Measurements from ENCODE around the gene MRPL11. TPM values are rescaled to one million over a fixed set of nuclear protein-coding genes. Genes with fewer than 3 reads are reported as not detected.

The MRPL11 gene
- total and polyA plus RNA-seq, 5 donors from 2014 or later: 22.7 to 96.9 (median 81.3) TPM

DNA sequence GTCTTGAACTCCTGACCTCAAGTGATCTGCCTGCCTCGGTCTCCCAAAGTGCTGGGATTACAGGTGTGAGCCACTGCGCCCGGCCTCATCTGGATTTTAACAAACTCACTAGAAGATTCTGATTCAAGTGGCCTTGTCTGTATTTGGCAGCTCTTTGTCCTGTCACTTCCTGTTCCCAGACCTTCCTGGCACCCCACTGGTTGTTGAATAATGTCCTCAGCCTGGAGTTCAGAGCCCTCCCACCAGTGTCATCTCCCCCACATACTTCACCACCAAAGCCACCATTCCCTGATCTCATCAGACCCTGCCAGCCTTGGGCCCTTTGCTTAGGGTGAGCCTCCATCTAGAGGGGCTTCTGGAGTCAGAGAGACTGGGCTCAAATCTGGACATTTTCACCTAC lies 31.4 kb upstream of the MRPL11 start:
- Mint-ChIP-seq H3K4me3 (peak overlapping the region in 2 of 4 donors; percentile 47 to 82), H3K36me3 (peaks cover 8% of the 10 kb centered on the region), H3K4me1 (peaks cover 4 to 28% (median 18%) of the 10 kb centered on the region in 4 donors), H3K9me3 (no peaks in the 10 kb centered on the region), H3K27me3 (no peaks in the 10 kb centered on the region), H3K27ac (no peak overlapping the region)
- peaks cover 22% of the 10 kb centered on the region for H3K4me1 ChIP-seq (ENCODE audit: control insufficient read depth, insufficient read depth, low read length, poor library complexity, severe bottlenecking)
- peaks cover 5% of the 10 kb centered on the region for H3K36me3 ChIP-seq (ENCODE audit: control insufficient read depth, insufficient read depth, low read length)
- H3K4me3 ChIP-seq (ENCODE audit: low read depth, low read length): no peak overlapping the region
- DNase-seq (no peak), ATAC-seq (ENCODE audit: low read depth in 2 of 2) (no peak)
- H3K27ac ChIP-seq (ENCODE audit: insufficient read depth, low read length, poor library complexity, severe bottlenecking): no peak overlapping the region
- H3K27me3 ChIP-seq (ENCODE audit: control insufficient read depth, insufficient read depth, low read length): no peaks in the 10 kb centered on the region
- H3K9me3 ChIP-seq (ENCODE audit: control insufficient read depth in 2 of 2, low read length in 2 of 2): no peaks in the 10 kb centered on the region

GRCh38 chr11:66469441-66469840 lies 30.8 kb upstream of the MRPL11 start:
- Mint-ChIP-seq H3K27me3 (no peaks in the 10 kb centered on the region), H3K36me3 (peaks cover 8% of the 10 kb centered on the region), H3K27ac (no peak overlapping the region), H3K4me1 (peaks cover 4 to 28% (median 18%) of the 10 kb centered on the region in 4 donors), H3K9me3 (no peaks in the 10 kb centered on the region), H3K4me3 (peak overlapping the region in 1 of 4 donors; percentile 38)
- Histone ChIP-seq H3K36me3 (ENCODE audit: control insufficient read depth, insufficient read depth, low read length) (peaks cover 5% of the 10 kb centered on the region), H3K4me1 (ENCODE audit: control insufficient read depth, insufficient read depth, low read length, poor library complexity, severe bottlenecking) (peaks cover 22% of the 10 kb centered on the region), H3K9me3 (ENCODE audit: control insufficient read depth in 2 of 2, low read length in 2 of 2) (no peaks in the 10 kb centered on the region), H3K4me3 (ENCODE audit: low read depth, low read length) (no peak overlapping the region), H3K27ac (ENCODE audit: insufficient read depth, low read length, poor library complexity, severe bottlenecking) (no peak overlapping the region), H3K27me3 (ENCODE audit: control insufficient read depth, insufficient read depth, low read length) (no peaks in the 10 kb centered on the region)
- no peak for DNase-seq
- ATAC-seq (ENCODE audit: low read depth in 2 of 2): no peak

DNA sequence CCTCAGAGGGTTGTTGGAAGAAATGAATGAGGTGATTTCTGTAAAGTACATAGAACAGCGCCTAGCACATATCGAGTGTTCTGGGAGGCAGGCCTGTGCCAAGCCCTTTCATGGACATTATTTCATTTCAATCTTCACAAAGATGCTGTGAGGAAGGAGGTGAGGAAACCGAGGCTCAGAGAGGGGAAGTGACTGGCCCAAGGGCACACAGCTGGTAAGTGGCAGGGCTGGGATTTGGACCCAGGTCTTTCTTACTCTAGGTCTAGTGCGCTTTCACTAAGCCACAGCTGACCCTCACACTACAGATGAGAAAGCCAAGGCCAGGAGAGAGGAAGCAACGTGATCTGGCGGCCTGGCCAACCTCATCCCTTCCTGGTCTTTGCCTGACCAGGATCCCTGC lies 30.0 kb upstream of the MRPL11 start:
- peaks cover 4 to 28% (median 18%) of the 10 kb centered on the region in 4 donors for H3K4me1 Mint-ChIP-seq
- H3K4me3 Mint-ChIP-seq: peak overlapping the region; percentile 78 to 91 (median 87)
- H3K27ac Mint-ChIP-seq: peak overlapping the region in 1 of 3 donors; percentile 29
- Histone ChIP-seq H3K4me3 (ENCODE audit: low read depth, low read length) (no peak overlapping the region), H3K4me1 (ENCODE audit: control insufficient read depth, insufficient read depth, low read length, poor library complexity, severe bottlenecking) (peaks cover 22% of the 10 kb centered on the region), H3K27ac (ENCODE audit: insufficient read depth, low read length, poor library complexity, severe bottlenecking) (no peak overlapping the region), H3K9me3 (ENCODE audit: control insufficient read depth in 2 of 2, low read length in 2 of 2) (no peaks in the 10 kb centered on the region), H3K36me3 (ENCODE audit: control insufficient read depth, insufficient read depth, low read length) (peaks cover 5% of the 10 kb centered on the region), H3K27me3 (ENCODE audit: control insufficient read depth, insufficient read depth, low read length) (no peaks in the 10 kb centered on the region)
- ATAC-seq (ENCODE audit: low read depth in 2 of 2) (no peak), DNase-seq (no peak)
- no peaks in the 10 kb centered on the region for H3K27me3 Mint-ChIP-seq
- H3K9me3 Mint-ChIP-seq: peaks cover 0 to 1% (median 0%) of the 10 kb centered on the region in 7 donors
- peaks cover 4% of the 10 kb centered on the region for H3K36me3 Mint-ChIP-seq

DNA sequence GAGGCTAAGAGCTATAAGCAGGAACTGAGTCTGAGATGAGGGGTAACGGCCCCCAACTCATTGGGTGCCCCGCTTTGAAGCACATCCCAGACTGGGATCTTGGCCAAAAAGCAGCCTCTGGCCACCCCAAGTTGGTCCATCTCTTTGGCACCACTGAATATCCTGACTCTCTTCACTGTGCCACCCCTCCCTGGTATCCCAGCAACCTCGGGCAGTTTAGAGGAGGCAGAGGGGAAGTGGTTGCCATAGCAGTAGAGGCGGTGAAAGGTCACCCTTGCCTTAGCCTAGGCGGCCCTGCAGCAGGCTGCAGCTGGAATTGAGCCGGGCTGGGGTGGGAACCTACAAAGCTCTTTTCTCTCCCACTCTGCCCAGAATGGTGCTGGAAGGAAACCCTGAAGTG lies 29.1 kb upstream of the MRPL11 start:
- Mint-ChIP-seq H3K27me3 (no peaks in the 10 kb centered on the region), H3K9me3 (peaks cover 0 to 1% (median 0%) of the 10 kb centered on the region in 7 donors), H3K4me1 (peaks cover 6 to 28% (median 19%) of the 10 kb centered on the region in 4 donors), H3K4me3 (peak overlapping the region; percentile 84 to 95 (median 90)), H3K27ac (peak overlapping the region in 2 of 3 donors; percentile 60 to 95), H3K36me3 (peaks cover 11% of the 10 kb centered on the region)
- ATAC-seq (ENCODE audit: low read depth in 2 of 2) (no peak), DNase-seq (peak in 2 of 3 donors; percentile 11 to 60)
- H3K27me3 ChIP-seq (ENCODE audit: control insufficient read depth, insufficient read depth, low read length): no peaks in the 10 kb centered on the region
- no peaks in the 10 kb centered on the region for H3K9me3 ChIP-seq (ENCODE audit: control insufficient read depth in 2 of 2, low read length in 2 of 2)
- peaks cover 5% of the 10 kb centered on the region for H3K36me3 ChIP-seq (ENCODE audit: control insufficient read depth, insufficient read depth, low read length)
- peak overlapping the region; percentile 61 for H3K4me3 ChIP-seq (ENCODE audit: low read depth, low read length)
- peaks cover 22% of the 10 kb centered on the region for H3K4me1 ChIP-seq (ENCODE audit: control insufficient read depth, insufficient read depth, low read length, poor library complexity, severe bottlenecking)
- peak overlapping the region; percentile 52 for H3K27ac ChIP-seq (ENCODE audit: insufficient read depth, low read length, poor library complexity, severe bottlenecking)

DNA sequence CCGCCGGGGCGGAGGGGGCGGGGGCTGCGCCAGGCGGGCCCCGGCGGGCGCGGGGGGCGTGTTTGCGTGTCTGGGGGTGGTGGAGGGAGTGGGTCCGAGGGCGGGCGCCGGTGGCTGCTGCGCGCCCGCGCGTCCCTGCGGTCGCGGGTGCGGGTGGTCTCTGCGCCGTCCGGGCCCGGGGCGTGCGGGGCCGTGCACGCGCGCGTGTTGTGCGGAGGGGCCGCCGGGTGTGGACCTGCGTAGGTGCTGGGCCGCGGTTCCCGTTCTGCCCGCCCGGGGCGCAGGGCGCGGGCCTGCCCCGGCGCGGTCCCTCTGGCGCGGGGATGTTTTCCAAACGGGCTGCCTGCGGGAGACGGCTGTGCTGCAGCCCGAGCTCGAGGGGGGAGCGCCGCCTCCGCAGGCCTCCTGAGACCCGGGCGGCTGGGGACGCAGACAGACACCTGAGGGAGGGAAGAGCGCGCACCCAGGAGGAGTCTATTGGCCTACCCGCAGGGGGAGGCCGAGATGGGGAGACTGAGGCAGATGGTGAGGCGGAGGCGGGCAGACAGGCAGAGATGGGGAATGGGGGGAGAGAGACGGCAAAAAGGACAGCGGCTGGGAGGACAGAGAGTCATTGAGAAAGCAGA lies 28.5 kb upstream of the MRPL11 start:
- peaks cover 13% of the 10 kb centered on the region for H3K36me3 Mint-ChIP-seq
- peaks cover 8 to 29% (median 19%) of the 10 kb centered on the region in 4 donors for H3K4me1 Mint-ChIP-seq
- Histone ChIP-seq H3K27me3 (ENCODE audit: control insufficient read depth, insufficient read depth, low read length) (no peaks in the 10 kb centered on the region), H3K27ac (ENCODE audit: insufficient read depth, low read length, poor library complexity, severe bottlenecking) (peak overlapping the region; percentile 52), H3K9me3 (ENCODE audit: control insufficient read depth in 2 of 2, low read length in 2 of 2) (no peaks in the 10 kb centered on the region), H3K4me1 (ENCODE audit: control insufficient read depth, insufficient read depth, low read length, poor library complexity, severe bottlenecking) (peaks cover 22% of the 10 kb centered on the region), H3K36me3 (ENCODE audit: control insufficient read depth, insufficient read depth, low read length) (no peaks in the 10 kb centered on the region), H3K4me3 (ENCODE audit: low read depth, low read length) (peak overlapping the region; percentile 61)
- ATAC-seq (ENCODE audit: low read depth in 2 of 2) (peak; percentile 48 to 57), DNase-seq (peak in 2 of 3 donors; percentile 52 to 65)
- H3K27ac Mint-ChIP-seq: peak overlapping the region in 2 of 3 donors; percentile 60 to 95
- peaks cover 0 to 1% (median 0%) of the 10 kb centered on the region in 7 donors for H3K9me3 Mint-ChIP-seq
- H3K4me3 Mint-ChIP-seq: peak overlapping the region; percentile 88 to 95 (median 90)
- H3K27me3 Mint-ChIP-seq: no peaks in the 10 kb centered on the region

DNA sequence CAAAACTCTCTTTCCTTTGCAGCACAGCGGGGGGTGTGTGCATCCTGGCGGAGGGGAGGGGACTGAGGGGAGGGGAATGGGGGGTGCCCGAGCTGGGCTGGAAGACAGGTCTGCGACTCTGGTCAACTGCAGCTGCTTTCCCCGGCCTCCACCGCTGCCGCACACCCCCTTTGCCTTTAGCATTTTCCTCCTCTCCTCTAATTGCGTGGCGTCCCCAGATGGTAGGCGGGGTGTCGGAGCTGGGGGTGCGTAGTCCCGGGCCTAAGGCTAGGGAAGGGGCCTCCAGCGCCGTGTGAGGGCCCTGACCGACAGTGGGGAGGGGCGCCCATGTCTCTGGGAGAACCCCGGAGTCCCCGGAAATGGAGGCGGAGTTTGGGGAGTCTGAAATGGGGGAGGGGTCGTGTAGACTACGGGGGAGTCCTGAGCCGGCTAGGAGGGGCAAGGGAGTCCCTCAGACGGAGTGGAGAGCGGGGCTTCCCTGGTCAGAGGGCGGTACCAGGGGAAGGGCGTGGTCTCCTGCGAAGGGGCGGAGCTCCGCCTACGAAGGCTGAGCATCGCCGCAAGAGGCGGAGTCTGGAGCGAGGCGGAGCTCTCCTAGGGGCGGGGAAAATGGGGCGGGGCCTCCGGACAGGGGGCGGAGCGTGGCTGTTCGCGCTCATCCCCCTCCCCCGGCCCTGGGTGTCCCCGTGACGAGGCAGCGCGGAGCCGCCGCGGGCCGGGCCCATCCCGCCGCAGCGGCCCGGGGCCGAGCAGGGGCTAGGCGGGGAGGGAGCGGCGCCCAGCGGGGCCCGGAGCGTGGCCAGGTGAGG lies 27.8 kb upstream of the MRPL11 start, which contains the start of gene PELI3:
TSS of gene PELI3 (plus strand) at position 681 of the 809 bp plus-strand sequence. CDS start 1,224 bp downstream, outside the sequence.
- Histone ChIP-seq H3K27ac (ENCODE audit: insufficient read depth, low read length, poor library complexity, severe bottlenecking) (peak within 1 kb of the TSS; percentile 90), H3K4me3 (ENCODE audit: low read depth, low read length) (peak within 1 kb of the TSS; percentile 61), H3K4me1 (ENCODE audit: control insufficient read depth, insufficient read depth, low read length, poor library complexity, severe bottlenecking) (peaks cover 22% of the 10 kb centered on the region), H3K27me3 (ENCODE audit: control insufficient read depth, insufficient read depth, low read length) (no peaks in the 10 kb centered on the region), H3K9me3 (ENCODE audit: control insufficient read depth in 2 of 2, low read length in 2 of 2) (no peaks in the 10 kb centered on the region), H3K36me3 (ENCODE audit: control insufficient read depth, insufficient read depth, low read length) (no peaks in the 10 kb centered on the region)
- Mint-ChIP-seq H3K27me3 (no peaks in the 10 kb centered on the region), H3K36me3 (peaks cover 13% of the 10 kb centered on the region), H3K9me3 (peaks cover 0 to 3% (median 0%) of the 10 kb centered on the region in 7 donors), H3K4me1 (peaks cover 8 to 29% (median 19%) of the 10 kb centered on the region in 4 donors), H3K4me3 (peak within 1 kb of the TSS; percentile 88 to 95 (median 91)), H3K27ac (peak within 1 kb of the TSS; percentile 74 to 95 (median 93))
- DNase-seq (peak; percentile 89 to 93 (median 91)), ATAC-seq (ENCODE audit: low read depth in 2 of 2) (peak; percentile 87 to 89)

- peak overlapping the region; percentile 90 for H3K27ac ChIP-seq (ENCODE audit: insufficient read depth, low read length, poor library complexity, severe bottlenecking)
Observed at GRCh38 chr11:66465373-66466224, 27.0 kb upstream of the MRPL11 start.

More at GRCh38 chr11:66465373-66466224, 27.0 kb upstream of the MRPL11 start:
- H3K4me3 ChIP-seq (ENCODE audit: low read depth, low read length): peak overlapping the region; percentile 10
- no peaks in the 10 kb centered on the region for H3K9me3 ChIP-seq (ENCODE audit: control insufficient read depth in 2 of 2, low read length in 2 of 2)
- no peaks in the 10 kb centered on the region for H3K27me3 ChIP-seq (ENCODE audit: control insufficient read depth, insufficient read depth, low read length)
- no peaks in the 10 kb centered on the region for H3K27me3 Mint-ChIP-seq
- H3K4me1 Mint-ChIP-seq: peaks cover 8 to 29% (median 19%) of the 10 kb centered on the region in 4 donors
- H3K36me3 Mint-ChIP-seq: peaks cover 13% of the 10 kb centered on the region
- DNase-seq (no peak), ATAC-seq (ENCODE audit: low read depth in 2 of 2) (no peak)
- H3K4me1 ChIP-seq (ENCODE audit: control insufficient read depth, insufficient read depth, low read length, poor library complexity, severe bottlenecking): peaks cover 22% of the 10 kb centered on the region
- H3K4me3 Mint-ChIP-seq: peak overlapping the region; percentile 62 to 92 (median 88)
- H3K27ac Mint-ChIP-seq: peak overlapping the region; percentile 74 to 93 (median 93)
- peaks cover 0 to 5% (median 0%) of the 10 kb centered on the region in 7 donors for H3K9me3 Mint-ChIP-seq
- H3K36me3 ChIP-seq (ENCODE audit: control insufficient read depth, insufficient read depth, low read length): no peaks in the 10 kb centered on the region

Data from CD4-positive, CD25-positive, alpha-beta regulatory T cell (primary cell).